ENCODE data around the gene FAF1.

The FAF1 gene

DNA sequence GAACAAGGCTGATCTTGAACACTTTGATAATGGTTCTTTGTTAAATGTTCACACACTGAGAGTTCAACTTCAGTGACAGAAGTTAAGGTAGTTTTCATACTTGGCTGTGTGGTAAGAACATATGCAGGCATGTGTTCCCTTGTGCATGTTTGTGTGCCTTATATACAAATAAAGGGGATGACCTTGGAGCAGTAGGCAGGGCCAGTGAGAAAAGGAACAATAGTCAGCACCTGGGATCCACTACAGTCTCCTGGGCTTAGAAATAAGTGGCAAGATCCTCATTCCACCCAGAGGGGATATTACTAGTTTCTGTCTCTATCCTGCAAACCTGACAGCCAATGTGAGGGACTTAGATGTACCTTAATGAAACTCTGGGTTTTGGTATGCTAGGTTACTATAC lies 486.6 kb downstream of the FAF1 start:
- no peak for DNase-seq

DNA sequence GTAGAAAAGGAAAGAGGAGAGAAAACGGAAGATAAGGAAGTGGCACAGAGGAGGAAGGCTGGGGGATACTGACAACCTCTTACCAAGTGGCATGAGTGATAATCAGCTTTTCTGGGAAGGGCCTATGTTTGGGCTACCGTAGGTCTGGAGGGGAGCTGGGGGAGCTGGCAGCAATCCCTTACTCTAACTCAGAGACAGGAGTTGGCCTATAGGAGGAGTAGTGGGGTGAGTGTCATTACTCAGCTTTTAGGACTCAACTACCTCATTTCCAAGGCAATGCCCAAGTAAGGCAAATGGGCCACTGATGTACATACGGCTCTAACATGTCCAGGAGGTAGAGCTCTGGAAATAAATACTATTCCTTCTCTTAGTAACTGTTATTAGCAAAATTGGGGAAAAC lies 488.1 kb downstream of the FAF1 start:
- no peak for DNase-seq

DNA sequence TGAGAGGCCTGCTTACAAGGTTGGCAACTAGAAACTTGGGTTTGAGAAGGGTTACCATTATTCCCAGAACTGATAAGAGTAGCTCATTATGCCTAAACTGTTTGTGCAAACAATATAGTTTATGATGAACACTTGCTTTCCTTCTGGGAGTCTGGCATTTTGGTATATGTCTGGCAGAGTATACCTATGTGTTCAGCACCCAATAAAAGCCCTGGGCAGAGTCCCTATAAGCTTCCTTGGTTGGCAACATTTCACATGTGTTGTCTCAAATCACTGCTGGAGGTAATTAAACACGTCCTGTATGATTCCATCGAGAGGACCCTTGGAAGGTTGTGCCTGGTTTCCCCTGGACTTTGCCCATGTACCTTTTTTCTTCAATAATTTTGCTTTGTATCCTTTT lies 497.1 kb downstream of the FAF1 start:
- no peak for DNase-seq

DNA sequence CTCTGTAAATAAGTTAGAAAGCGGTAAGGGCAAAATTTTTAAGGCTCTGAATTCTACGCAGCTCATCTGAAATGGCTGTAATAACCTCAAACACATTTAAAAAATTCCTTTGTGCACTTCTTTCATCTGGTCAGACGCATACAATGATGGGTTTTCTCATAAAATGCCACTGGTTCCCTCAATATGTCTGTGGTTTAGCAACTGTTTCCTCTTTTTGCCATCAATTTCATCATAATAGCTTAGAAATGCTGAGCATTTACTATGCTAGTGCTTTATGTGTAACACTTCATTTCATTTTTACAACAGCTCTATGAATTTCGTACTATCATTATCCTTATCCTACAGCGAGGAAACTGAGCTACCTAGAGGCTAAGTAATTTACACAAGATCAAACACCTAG lies 501.6 kb downstream of the FAF1 start:
- DNase-seq: no peak

DNA sequence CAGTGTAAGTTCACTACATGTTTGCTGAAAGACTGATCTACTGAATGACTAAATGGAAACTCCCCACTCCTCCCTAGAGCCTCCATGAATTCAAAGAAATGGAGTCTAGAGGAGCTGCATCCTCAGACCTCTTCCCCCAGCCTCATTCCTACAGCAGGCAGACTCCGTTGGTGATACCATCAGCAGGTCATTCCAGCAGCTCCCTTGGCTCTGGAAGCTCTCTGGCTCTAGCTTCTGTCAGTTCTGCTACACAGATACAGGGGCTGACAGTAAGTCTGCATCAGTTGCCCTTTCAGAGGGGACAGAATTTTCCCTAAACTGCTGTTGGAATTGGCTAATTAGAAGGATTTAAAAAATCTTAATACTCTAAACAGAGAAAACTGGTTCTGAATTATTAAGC lies 505.2 kb downstream of the FAF1 start:
- no peak for DNase-seq

DNA sequence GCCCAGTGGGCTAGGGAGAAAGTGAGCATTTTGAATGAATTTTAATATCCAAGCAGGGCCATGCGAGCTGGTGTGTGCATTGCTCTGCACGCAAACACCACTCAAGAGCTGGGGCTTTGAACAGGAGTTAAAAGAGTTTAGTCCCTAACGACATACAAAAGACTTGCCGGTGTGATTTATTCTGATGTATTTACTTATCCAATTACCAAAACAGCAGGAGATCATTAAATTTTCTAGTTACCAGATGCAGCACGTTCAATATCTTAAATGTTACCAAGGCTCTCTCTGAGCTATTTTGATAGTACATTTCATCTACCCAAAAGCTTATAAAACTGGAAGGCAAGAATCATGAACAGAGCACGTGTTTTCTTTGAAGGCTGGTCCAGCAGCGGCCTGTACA lies 506.8 kb downstream of the FAF1 start:
- no peak for DNase-seq

DNA sequence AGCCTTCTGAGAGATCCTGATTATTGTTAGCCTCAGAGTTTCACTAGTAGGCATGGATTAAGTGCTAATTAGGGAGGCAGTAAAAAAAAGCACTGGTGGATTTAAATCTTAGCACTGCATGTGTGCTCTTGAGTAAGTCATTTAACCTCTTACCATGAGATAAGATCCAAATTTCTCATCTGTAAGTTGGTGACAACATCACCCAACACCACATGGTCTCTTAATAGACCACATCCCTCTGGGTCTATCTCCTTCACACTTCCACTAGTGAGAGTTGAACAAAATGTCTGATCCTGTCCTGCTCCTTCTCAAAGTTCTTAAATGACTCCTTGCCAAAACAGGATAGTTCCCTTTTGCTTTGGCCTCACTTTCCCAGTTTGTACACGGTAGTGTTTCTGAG lies 507.4 kb downstream of the FAF1 start:
- no peak for DNase-seq

DNA sequence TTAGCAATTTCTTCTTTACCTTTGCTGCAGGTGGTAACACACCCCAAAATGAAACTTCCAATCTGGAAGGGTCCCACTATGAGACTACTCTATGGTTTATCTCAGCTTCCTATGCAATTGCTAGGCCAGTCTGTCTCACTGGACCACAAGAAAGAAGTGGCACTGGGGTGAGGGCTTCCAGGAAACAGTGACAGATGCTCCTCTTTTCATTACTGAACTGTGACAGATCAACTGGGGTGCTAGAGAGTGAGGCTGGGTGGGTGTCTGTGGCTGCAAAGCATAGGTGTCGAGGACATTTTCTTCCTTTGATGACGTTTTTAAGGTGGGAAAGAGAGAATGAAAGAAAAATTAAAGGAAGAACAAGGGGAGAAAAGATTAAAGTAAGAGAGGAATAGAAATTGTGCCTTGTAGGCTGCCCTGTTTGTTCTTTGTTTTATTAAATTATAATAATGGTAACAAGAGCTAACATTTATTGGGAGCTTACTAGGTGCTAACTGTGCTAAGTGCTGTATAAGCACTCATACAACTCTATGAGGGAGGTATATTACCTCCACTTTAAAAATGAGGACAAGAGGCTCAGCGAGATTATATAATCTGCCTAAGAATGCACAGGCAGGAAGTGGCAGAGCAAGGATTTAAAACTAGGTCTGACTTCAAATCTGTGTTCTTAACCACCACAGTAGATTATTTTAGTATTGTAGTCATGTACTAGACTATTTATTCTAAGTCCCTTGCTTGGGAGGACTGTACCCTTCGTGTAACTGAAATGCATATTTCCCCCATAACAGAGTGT lies 509.0 kb downstream of the FAF1 start:
- DNase-seq: no peak

DNA sequence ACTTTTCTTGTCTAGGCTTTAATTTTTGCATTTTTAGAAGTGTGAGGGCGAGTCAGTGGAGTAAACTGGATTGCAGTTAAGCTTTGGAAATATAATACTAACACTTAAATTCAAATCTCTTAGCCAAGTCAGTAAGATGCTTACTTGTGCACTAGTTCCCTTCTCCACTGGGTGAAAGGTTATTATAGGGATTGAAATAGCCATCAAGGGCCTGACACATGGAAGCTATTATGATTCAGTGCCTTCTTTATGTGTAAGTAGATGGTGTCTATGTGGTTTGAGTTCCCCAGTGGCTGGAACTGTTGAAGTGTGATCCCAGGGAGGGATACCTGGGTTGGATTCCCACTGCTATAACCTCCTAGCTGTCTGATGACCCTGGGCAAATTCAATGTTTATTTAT lies 512.1 kb downstream of the FAF1 start:
- no peak for DNase-seq

DNA sequence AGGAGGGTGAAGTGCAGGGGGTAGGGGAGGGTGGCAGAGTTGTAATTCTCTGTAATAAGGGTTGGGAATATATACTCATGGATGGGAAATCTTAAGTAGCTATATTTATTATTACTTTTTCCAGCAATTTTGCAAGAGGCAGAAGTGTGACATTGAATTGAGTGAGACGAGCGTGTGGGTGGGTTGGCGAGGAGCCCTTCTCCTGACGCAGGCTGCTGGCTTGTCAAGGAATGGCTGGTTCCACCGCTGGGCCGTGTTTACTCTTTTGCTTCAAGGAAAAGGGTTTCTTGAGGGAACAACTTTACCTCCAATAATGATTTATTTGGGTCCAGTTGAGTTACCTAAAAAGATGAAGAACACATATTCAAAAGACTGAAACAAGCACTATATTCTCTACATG lies 518.9 kb downstream of the FAF1 start:
- DNase-seq: no peak

DNA sequence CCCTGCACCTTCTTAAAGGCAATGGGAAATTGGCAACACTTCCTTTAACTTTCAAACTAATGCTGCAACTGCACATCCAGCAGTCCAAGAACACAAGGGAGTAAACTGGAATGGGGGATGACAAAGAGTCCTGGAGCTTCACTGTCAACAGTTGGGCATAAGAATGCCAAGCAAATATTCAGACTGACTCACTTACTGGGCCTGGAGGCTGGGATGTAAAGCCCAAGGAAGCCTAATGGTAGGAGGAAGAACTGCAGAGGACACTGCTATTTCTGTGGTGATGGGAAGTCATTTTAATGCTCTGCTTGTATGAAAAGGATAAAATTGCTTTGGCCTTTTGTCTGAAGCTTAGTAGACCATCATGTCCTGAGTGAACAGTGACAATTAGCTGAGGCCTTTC lies 521.1 kb downstream of the FAF1 start:
- peak; percentile 32 for DNase-seq

DNA sequence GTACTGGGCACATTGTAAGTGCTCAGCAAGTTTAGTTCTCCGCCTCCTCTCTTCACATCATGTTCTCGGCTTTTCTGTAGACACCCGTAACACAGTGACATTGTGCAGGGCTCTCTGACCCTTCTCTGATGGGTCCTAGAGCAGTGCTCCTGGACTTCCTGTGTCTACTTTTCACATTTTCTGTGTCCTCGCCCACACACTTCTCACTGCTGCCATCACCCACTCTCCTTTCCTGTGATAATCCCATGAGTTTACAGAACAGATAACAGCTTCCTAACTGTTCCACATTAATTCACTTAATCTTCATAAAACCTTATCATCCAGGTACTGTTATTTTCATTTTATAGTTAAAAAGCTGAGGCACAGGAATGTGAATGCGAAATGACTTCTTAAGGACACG lies 523.6 kb downstream of the FAF1 start:
- DNase-seq: no peak

DNA sequence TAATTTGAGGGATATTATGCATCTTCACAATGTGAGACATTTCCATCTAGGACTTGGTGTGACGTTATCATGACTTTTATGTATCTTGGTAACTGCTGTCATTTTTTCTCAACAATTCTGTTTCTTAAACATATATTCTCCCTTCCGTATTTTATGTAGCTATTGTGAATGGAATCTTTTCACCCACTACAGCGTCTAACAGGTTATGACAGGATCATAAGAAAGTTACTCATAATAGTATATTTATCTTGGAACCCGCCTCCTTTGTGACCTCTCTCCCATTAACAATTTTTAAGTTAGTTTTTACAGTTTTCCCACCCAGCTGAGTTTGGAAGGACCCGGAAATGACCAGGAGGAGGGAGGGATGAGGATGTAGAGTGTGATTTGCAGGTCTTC lies 530.1 kb downstream of the FAF1 start:
- no peak for DNase-seq

DNA sequence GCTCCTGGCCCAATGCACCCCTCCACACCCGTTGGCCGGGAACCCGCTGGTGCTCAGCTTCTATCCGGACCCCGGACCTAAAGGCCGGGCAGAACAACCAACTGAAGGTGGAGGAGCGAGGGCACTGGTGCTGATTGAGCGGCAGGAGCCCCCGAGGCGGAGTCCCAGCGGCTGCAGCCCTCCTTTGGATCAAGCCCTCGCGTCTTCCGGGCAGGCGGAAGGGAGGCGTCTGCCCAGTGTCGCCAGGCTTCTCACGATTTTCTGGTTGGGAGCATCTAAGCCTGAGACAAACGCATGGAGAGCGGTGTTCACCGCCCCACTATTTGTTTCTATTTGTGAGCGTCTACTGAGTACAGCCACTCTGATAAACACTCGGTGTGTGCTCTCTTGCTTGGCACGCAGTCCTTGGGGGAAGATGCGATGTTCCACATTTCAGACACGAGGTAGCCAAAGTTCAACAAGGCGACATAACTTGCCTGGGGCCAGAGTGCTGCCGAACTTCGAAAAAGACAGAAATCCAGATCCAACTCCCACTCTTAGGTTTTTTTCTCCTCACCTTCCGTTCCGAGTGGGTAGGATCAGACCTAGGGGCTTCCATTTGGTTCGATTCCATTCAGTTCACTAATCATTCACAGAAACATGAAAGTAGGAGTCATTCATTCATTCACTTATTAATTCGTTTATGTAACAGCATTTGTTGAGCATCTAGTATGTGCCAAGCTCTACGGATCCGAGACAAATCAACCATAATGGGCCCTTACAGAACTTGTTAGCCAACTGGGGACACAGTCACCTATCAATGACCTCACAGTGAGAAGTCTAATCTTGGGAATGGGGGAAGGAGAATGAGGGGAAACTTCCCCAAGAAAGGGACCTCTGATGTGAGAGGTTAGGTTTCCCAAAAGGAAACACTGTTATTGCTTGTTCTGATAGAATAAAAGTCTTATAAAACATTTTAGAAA lies 532.0 kb downstream of the FAF1 start:
- DNase-seq: peak; percentile 73

DNA sequence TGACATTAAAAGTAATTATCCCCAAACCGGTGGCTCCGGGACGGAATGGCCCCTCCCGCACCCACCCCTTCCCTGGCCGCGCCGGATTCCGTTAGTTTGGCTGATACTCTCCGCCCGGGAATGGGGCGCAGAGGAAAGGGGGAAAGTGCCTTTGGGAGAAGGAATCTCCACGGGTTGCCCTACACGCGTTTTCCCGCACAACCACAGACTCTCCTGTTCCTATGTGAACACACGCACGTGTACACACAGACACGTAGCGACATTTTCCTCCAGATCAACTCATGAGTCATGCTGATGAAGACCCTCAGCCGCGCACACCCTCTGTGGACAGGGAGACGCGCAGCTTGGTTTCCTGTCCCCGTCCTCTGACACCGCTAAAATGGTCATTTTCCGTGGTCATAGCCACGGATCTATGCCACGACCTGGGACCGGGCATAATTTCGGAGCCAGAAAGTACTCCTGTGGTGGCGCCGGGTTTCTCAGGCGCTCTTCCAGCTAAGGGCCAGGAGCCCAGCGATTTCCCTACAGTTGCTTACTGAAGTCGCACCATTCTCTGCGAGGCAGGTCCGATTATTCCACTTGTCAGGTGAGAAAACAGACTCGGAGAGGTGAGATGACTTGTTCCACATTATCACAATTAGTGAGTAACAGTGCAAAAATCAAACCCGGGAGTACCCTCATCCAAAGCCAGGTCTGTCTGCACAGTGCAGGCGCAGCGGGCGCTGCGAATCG lies 532.8 kb downstream of the FAF1 start:
- peak; percentile 70 for DNase-seq

DNA sequence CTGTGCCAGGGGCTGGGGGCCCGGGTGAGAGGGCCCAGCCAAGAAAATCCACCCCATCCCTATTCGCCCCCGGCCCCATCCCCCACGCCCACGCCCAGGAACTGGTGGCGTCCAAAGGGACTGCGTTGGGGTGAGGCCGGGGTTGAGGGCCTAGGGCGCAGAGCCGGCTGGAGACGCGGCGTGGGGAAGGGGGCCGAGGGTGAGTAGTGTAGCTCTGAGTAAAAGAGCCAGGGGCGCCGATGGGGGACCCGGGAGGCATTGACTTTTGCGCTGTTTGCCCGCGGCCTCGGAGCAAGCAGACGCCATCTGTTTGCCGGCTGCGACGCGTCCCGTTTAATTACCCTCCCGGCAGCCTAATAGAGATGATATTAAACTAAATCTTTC lies 533.4 kb downstream of the FAF1 start:
- DNase-seq: peak; percentile 55

DNA sequence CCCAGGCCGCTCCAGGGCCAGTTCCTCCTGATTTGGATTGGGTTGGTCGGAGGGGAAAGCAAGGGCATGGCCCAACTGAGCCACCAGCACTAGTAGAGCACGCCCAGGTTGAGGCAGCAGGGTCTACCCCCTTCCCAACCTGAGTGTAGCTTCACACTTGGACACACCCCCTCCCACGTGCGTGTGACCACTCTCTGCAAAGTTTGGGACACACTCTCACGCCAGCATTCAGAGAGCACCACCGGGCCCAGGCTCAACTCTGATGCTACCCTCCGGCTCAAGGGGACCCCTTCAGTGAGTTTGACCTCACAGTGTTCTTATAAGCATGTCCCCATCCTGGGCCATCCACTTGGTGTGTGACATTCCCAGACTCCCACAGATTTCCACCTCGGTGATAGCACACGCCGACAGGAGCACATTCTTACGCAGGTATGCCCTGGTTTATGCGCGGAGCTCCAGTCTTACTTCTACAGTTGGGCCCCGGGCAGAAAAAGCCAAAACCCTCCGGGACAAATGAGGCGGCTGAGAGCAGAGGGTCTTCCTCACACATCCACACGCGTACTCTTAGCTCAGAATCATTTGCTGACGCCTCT lies 533.9 kb downstream of the FAF1 start:
- peak; percentile 44 for DNase-seq

DNA sequence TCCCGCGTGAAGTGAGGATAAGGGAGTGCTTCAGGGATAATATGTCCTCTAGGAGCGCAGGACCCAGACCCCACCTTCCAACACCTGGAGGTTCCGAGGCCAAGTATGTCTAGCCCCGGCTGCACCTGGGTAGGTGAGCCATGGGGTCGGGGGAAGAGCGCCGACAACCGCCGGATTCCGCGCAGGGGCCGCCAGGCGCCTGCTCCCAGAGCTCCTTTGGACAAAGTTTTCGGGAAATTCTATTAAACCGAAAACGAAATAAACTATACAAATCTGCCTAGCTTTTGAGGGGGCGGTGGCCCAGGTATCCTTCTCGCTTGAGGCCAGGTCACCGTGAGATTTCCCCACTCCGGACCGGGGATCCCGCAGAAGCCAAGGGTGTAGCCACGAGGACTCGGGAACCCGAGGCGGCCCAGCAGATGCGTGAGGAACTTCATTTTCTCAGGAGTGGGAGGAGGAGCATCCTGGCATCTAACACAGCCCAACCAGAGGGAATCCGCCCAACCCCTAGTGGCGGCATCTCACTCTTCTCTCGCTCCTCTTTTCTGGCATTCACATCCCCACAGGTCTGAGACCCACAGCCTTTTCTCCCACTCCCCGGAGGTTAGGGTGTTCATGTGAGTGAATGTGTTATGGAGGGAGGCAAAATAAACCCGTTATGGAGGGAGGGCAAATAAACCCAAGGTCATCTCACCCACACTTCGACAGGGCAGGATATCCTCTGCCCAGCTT lies 534.5 kb downstream of the FAF1 start:
- DNase-seq: peak; percentile 68

DNA sequence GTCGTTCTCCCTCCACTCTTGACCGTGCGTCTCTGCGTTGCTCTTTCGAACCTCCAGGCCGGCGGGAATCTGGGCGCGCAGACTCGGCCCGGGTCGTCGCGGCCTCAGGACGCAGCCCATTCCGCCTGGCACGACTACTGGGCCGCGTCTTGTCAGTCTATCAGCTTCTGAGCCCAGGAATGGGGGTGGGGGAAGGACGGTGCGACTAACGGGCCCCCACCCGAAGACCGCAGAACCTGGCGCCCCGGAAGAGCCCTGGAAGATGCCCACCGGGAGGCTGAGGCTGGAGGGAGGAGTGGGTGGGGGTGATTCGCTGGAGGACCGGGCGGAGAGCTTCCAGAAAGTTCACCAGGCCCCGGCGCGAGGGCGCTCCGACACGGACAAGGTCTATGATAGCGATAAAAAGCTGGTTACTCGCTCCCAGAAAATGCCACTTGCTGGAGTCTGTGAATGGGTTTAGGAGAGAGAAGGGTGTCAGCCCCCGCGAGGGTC lies 535.1 kb downstream of the FAF1 start:
- DNase-seq: peak; percentile 51

DNA sequence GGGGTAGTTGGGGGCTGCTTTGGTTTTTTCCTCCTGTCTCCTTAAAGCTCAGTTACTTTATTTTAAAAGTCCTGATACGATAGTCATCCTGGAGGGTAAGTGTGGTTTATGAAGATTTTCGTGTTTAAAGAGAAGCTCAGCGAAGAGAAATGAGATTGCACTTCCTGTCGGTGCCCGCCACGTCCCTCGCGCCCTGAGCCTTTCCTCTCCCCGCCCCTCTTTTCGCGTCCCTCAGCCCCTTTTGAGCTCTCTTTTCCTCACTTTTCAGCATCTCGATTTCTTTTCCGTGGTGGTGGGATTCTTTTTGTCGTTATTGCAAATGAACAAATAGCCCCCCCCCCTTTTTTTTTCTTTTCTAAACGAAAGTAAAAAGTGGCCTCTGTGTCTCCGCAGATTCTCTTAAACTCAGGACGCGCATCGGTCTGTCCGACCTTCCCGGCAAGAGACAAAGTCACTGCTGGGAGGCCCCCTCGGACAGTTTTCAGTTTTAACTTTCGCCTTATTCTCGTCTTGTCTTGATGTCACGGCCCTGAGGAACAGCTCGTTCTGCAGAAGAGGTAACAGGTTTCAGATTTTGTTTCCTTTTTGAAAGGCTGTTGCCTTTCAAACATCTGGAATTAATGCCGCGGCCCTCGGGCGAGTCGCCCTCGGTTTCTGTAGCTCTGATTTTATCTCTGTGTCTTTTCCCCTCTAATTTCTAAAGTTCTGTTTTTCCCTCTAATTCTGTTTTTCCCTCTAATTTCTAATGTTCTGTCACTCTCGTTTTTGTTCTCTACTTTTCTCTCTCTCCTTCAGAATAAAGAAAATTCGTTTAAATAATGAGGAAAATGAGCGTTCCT lies 535.8 kb downstream of the FAF1 start:
- DNase-seq: peak; percentile 79

DNA sequence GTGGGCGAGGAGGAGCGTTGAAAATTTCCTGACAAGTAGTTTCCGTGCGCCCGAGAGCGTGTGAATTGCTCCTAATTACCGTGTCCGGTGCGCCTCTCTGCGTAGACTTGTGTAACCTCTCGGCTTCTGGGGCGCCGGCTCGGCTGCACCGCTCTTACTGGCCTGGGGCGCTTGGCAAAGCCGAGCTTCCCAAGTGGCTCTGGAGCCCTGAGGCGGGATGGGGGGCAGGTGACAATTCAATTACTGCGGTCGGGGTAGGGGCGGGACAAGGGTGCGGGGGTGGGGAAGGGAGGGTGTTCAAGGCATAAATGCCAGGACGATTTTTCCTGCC lies 536.4 kb downstream of the FAF1 start:
- peak; percentile 92 for DNase-seq
